NT2/D1 (cell line): Measurements from ENCODE around the gene RUNX1.

Experiments
- DNase-seq: peaks from one replicate; pipeline ENCODE4 v3.0.0-alpha.2; 2011; ENCODE audit warnings: low read depth, low spot score
- H3K27me3 ChIP-seq: 2 replicates; pipeline ENCODE4 v1.6.0; 2011; ENCODE audit warnings: mild to moderate bottlenecking; ENCODE audit not compliant: insufficient read length, insufficient read depth
- H3K36me3 ChIP-seq: 2 replicates; pipeline ENCODE4 v1.6.1; 2011; ENCODE audit warnings: mild to moderate bottlenecking, low read length, mixed read lengths; ENCODE audit not compliant: insufficient read depth, insufficient read length
- H3K4me1 ChIP-seq: 2 replicates; pipeline ENCODE4 v1.5.1; 2011; ENCODE audit not compliant: insufficient read depth, insufficient read length
- H3K4me3 ChIP-seq: 2 replicates; pipeline ENCODE4 v1.5.1; 2011; ENCODE audit warnings: low read depth; ENCODE audit not compliant: insufficient read length
- H3K9ac ChIP-seq: 2 replicates; pipeline ENCODE4 v1.6.0; 2011; ENCODE audit warnings: low read depth; ENCODE audit not compliant: insufficient read length
- H3K9me3 ChIP-seq: 2 replicates; pipeline ENCODE4 v1.5.1; 2011; ENCODE audit warnings: mild to moderate bottlenecking, low read length; ENCODE audit not compliant: insufficient read depth
- SUZ12 ChIP-seq: IDR thresholded peaks from 2 replicates; pipeline ENCODE4 v1.6.1; 2011; ENCODE audit not compliant: insufficient read length, insufficient read depth; ENCODE audit errors: extremely low read depth
- YY1 ChIP-seq: IDR thresholded peaks from 2 replicates; pipeline ENCODE4 v1.6.1; 2011; ENCODE audit not compliant: insufficient read length, insufficient read depth
- ZNF274 ChIP-seq: IDR thresholded peaks from 2 replicates; pipeline ENCODE4 v1.6.1; 2011; ENCODE audit warnings: mild to moderate bottlenecking, low read depth, low read length

RUNX1 gene

DNA sequence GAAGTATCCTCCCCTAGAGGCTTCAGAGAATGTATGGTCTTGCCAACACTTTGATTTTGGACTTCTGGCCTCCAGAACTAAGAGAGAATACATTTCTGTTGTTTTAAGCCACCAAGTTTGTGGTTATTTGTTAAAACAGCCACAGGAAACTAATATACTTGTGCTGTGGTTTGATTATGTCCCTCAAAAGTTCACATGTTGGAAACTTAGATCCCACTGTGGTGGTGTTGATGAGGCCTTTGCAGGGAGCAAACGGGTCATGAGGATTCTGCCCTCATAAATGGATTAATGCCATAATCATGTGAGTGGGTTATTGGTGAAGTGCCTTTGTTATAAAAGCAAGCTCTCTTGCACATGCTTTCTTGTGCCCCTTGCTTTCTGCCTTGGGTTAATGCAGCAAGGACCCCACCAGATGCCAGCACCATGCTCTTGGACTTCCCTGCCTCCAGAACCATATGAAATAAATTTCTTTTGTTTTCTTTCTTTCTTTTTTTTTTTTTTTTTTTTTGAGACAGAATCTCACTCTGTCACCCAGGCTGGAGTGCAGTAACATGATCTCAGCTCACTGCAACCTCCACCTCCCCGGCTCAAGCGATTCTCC lies 223.1 kb downstream of the RUNX1 start:
- no peaks in the 10 kb centered on the region for H3K4me1 ChIP-seq

DNA sequence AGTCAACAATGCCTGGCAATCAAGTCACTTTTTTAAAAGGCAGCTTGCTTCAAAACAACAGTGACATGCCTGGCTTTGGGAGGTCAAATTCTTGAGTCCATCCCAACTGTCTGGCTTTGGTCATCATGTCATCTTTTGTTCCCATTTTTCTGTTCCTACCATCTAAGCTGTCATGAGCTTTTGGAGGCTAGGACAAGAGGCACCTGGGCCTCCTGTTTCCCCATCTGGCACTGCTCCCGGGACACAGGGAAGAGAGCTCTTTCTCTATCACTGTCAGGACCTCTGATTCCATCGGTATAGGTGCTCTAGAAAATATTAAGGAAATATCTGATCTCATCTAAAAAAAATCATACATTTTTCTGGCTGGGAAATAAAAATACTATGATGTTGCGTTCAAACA lies 224.0 kb downstream of the RUNX1 start:
- Histone ChIP-seq H3K9me3 (peaks cover 17% of the 10 kb centered on the region; the same call in 1 of the 2 replicates), H3K4me1 (no peaks in the 10 kb centered on the region), H3K4me3 (no peak overlapping the region), H3K36me3 (peaks cover 69% of the 10 kb centered on the region), H3K27me3 (no peaks in the 10 kb centered on the region), H3K9ac (no peak overlapping the region)
- DNase-seq, result no peak
- TF ChIP-seq SUZ12 (no peak), ZNF274 (no peak), YY1 (no peak)

More for the DNA sequence above, 223.1 kb downstream of the RUNX1 start:
- TF ChIP-seq SUZ12 (no peak), YY1 (no peak), ZNF274 (no peak)
- no peaks in the 10 kb centered on the region for H3K27me3 ChIP-seq
- no peak for DNase-seq
- no peak overlapping the region for H3K9ac ChIP-seq
- no peak overlapping the region for H3K4me3 ChIP-seq
- H3K36me3 ChIP-seq, result peaks cover 72% of the 10 kb centered on the region
- H3K9me3 ChIP-seq, result peaks cover 17% of the 10 kb centered on the region; the same call in 1 of the 2 replicates

DNA sequence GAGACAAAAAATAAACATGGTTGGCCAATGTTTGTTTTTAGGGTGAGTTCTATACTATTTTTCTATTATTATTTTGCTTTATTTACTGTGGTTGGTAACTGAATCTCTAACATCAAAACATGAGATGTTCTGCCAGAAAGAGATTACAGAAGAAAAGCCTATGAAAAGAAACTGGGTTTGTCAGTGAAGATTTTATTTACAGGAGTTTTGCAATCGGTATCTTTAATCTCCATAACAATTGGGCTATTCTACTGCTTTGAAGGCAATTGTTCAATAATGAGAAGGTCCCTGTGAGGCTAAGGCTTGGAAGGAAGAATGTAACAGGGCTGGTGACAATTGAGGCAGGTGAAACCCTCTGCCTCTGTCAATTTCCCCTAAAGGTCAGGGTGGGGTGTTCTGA lies 224.8 kb downstream of the RUNX1 start:
- Histone ChIP-seq H3K36me3 (peaks cover 67% of the 10 kb centered on the region), H3K9ac (no peak overlapping the region), H3K4me1 (peaks cover 4% of the 10 kb centered on the region), H3K9me3 (peaks cover 17% of the 10 kb centered on the region; the same call in 1 of the 2 replicates), H3K27me3 (no peaks in the 10 kb centered on the region), H3K4me3 (no peak overlapping the region)
- TF ChIP-seq SUZ12, result no peak
- TF ChIP-seq YY1, result no peak
- no peak for TF ChIP-seq ZNF274
- peak; percentile 38 for DNase-seq

DNA sequence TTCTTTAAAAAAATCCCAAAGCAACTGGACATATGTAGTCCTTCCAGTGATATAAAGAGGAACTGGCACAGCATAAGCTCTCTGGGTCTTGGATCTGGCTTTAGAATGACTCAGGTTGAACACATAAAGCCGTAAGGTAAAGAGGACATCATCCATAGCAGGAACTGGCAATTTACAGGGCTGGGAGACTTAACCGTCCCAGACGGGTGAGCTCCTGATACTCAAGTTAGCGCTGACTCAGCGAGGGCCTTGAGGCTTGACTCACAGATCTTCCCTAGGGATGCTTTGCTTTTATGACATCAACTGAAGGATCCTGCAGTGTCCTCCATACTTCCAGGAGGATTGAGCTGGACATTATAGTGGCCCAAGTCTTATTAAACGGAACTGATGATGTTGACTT lies 226.2 kb downstream of the RUNX1 start:
- H3K9me3 ChIP-seq, result peaks cover 9% of the 10 kb centered on the region; the same call in 1 of the 2 replicates
- H3K27me3 ChIP-seq, result no peaks in the 10 kb centered on the region
- no peak overlapping the region for H3K4me3 ChIP-seq
- no peak overlapping the region for H3K9ac ChIP-seq
- H3K4me1 ChIP-seq, result peaks cover 9% of the 10 kb centered on the region
- H3K36me3 ChIP-seq, result peaks cover 62% of the 10 kb centered on the region
- no peak for DNase-seq
- no peak for TF ChIP-seq YY1
- TF ChIP-seq ZNF274, result no peak
- TF ChIP-seq SUZ12, result no peak

DNA sequence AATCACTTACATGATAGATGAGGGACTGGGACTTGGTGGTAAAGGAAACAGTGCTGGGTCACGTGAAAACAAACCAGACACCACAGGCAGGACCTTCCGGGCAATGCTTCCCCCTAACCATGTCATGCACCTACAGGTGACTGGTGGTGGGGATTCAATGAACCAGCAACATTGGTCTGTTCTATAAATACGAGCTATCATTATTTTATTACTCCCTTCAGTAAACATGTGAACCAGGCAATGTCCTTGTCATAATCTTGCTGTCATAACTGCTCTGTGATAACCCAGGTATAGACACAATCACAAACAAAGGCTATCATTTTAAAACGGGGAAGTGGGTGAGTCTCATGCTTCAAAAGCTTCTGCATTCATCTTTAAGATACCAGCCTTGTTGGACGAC lies 226.9 kb downstream of the RUNX1 start:
- H3K36me3 ChIP-seq, result peaks cover 59% of the 10 kb centered on the region
- TF ChIP-seq SUZ12 (no peak), ZNF274 (no peak), YY1 (no peak)
- H3K27me3 ChIP-seq, result no peaks in the 10 kb centered on the region
- peaks cover 8% of the 10 kb centered on the region; the same call in 1 of the 2 replicates for H3K9me3 ChIP-seq
- peaks cover 13% of the 10 kb centered on the region for H3K4me1 ChIP-seq
- no peak overlapping the region for H3K4me3 ChIP-seq
- no peak overlapping the region for H3K9ac ChIP-seq
- DNase-seq, result no peak

DNA sequence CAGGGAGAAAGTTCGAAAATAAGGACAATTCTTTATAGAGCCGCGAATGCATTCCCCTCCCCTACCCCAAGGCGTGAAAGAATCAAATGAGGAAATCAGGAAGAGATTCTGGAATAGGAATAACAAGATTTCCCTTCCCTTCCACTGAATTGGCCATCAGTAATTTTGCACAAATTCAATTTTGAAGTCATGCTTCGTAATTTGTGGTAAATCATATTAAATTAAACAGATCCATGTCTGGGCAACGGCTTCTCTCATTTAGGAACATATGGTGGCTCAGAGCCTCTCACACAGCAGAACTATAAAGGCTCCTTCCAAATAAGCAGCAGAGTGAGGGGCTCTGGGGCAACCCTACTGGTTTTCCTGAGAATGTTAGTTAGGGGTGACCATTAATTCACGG lies 227.4 kb downstream of the RUNX1 start:
- TF ChIP-seq ZNF274 (no peak), YY1 (no peak), SUZ12 (no peak)
- no peak for DNase-seq
- Histone ChIP-seq H3K9me3 (peaks cover 3% of the 10 kb centered on the region; the same call in 1 of the 2 replicates), H3K36me3 (peaks cover 59% of the 10 kb centered on the region), H3K4me1 (peaks cover 13% of the 10 kb centered on the region), H3K27me3 (no peaks in the 10 kb centered on the region), H3K4me3 (no peak overlapping the region), H3K9ac (no peak overlapping the region)

DNA sequence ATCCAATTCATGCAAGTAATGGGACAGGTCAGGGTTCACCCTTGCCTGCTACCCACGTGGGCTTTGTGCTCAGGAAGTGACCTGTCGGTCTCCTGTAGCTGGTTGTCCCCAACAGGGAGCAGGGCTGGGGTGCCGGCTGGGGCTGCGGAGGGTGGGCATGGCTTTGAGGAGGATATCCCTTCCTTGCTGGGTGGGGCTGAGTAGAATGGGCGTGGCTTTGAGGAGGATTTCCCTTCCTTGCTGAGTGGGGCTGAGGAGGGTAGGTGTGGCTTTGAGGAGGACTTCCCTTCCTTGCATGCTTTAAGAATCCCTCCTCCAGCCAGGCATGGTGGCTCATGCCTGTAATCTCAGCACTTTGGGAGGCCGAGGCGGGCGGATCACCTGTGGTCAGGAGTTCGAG lies 229.1 kb downstream of the RUNX1 start:
- Histone ChIP-seq H3K4me1 (peaks cover 15% of the 10 kb centered on the region), H3K9ac (no peak overlapping the region), H3K27me3 (no peaks in the 10 kb centered on the region), H3K4me3 (no peak overlapping the region), H3K9me3 (no peaks in the 10 kb centered on the region), H3K36me3 (peaks cover 62% of the 10 kb centered on the region)
- DNase-seq, result no peak
- TF ChIP-seq SUZ12, result no peak
- TF ChIP-seq ZNF274, result no peak
- TF ChIP-seq YY1, result no peak
